Measurements from ENCODE around the gene JAKMIP1.

Gene JAKMIP1

DNA sequence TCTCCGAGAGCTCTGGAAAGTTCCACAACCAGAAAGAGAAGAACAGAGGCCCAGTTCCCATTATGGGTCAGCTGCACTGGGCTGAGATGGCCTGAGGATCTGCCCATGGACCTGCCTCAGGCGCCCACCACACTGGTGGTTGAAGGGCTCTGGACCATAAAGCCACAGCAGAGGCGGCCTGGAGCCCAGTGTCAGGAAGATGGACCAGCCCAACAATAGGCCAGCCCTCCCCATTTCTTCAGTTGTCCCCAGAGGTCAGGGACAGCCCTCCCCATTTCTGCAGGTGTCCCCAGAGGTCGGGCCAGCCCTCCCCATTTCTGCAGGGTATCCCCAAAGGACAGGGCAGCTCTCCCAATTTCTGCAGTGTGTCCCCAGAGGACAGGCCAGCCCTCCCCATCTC lies 144.9 kb downstream of the JAKMIP1 start:
- DNase-seq = no peak

DNA sequence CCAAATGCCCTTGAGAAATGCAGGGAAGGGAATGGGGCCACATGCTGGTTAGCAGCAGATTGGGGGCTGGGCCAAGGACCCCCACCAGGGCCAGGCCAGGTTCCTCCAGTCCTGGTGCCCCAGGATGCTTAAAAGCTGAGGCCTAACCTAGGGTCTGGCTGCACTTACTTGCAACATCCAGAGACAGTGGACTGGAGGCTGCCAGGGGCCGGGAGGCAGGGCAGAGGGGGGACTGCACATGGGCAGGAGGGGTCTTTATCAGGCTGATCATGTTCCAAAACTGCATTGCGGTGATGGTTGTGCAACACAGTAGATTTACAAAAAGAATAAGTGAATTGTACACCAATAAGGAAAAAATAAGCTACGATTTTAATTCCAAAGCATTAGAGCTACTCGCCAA lies 145.3 kb downstream of the JAKMIP1 start:
- no peak for DNase-seq

DNA sequence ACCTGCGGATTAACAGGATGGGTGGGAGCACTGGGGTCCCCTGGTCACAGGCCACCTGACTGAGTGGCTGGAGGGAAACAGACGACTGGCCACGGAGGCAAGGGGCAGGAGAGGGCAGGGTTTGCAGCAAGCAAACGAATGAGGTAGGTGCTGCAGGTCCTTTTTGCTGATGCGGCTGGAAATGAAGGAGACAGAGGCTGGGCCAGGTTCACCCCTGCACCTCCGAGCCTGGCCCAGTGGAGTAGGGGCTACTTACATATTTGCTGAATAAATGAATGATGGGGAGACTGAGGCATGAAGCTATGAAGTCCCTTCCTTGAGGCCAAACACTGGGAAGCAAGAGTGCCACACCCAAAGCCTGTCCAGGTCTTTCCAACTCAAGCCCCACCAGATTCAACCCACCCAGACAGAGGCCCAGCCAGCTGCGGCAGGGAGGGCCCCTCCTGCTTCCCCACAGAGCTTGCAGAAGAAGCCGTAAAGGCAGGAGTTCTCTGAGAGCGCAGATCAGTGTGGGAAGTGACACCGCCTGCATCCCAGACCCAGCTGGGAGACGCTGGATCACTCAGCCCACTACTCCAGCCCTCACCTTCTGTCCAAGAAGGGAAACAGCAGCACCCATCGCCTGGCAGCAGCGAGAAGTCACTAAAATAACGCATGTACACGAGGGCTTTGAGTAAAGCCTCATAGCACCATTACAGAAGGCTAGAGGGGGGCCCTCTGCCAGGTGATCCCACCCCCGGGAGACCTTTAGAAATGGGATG lies 146.0 kb downstream of the JAKMIP1 start:
- DNase-seq = no peak

DNA sequence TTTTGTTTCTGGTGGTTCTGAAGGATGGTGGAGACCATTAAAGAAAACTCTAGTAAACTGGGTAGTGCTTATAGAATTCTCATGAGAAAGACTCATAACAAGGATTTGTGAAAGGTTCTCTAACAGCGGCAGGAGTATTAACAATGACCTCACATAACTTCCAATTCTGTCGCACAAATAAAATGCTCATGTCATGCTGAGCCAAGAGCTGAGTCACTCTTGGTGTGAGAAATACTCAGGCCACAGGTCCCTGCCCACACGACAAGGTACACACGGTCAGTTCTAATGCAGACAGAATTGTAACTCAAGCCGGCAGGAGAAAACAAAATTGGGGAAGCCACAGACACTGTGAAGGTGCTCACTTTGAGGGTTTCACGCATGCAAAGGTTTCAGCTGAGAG lies 147.7 kb downstream of the JAKMIP1 start:
- no peak for DNase-seq

DNA sequence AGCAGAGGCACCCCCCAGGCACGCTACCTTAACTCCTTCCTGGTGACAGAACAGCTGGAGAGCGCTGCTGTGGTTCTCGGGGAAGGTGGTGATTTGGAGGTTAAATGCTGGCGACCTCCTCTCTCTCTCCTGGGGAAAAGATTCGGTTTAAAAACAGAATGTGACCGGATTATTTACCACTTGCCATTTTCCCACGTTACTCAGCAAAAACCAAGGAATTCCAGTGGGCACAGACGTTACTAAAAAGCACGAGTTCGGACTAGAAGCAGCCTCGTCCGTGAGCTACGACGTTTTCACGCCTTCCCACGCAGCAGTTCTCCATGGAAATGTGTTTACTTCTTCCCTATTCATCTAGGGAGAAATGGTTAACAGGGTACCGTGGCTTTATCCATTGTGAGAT lies 149.8 kb downstream of the JAKMIP1 start:
- no peak for DNase-seq

DNA sequence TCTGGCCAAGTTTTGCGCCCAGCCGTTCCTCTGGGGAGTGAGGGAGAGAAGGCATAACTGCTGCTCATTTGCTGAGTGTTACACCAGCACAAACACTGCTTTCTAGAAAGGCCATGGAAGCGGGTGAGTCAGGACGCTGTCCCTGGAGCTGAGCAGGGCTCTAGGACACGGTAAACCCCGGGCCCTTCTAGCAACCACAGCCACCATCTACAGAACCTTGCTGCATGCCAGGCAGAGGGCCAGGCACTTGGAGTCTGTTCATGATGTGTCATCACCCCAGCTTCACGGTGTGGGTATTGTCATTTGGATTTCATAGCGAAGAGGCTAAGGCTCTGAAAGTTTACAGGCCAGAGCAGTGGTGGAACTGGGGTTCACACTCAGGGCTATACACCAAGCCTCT lies 150.4 kb downstream of the JAKMIP1 start:
- no peak for DNase-seq

DNA sequence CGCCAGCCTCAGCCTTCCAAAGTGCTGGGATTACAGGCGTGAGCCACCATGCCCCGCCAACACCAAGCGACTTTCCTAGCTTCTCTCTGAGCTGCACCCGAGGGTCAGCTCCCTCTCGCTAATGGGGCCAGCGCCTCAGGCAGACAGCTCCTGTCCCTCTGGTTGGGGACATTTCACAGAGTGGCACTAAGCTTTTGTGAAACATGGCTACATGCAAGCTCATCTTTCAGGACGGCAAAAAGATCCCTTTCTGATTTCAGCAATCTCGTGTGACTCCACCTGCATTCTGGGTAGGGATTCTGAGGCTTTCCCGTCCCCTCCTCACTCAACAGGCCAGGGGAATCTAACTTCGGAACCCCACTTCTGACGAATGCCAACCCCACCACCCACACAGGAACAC lies 151.1 kb downstream of the JAKMIP1 start:
- DNase-seq = no peak

DNA sequence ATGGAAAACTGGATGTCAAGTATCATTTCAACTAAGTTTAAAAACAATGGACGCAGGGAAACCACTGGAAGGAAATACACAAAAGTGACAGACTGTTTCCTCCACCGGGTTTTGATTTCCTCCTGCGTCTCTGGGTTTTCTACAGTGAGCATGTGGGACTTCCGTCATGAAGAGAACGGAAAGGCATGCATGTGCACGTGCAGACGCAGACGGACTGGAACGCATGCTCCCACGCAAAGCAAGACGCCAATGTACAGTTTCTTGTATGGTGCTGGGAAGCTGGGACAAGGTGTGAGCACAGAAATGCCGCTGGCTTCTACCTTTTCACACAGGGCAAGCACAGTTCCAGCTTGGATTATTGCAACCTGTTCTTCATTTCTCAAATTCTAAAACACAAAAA lies 151.8 kb downstream of the JAKMIP1 start:
- DNase-seq = no peak

DNA sequence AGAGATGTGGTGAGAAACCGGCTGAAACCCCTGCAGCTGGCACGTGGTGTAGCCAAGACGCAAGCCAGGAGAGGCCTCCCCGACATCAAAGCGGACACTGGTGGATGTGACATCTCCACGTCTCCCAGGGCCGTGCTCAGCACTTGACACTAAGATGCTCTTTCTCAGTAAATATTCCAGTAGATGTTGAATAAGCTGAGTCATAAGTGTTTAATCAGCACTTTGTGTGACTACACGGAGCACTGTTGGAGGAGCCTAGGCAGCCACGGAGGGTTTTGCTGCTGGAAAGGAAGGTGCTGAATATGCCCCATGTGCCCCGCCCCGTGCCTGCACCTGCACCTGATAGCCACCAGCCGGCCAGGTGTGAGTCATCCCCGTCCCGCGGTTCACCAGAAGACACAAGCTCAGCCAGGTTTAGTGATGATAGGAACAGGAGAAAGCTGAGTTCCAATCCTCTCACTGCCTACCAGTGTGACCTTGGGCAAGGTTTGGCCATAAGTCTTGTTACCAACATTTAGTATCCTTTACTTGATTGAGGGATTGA lies 153.1 kb downstream of the JAKMIP1 start:
- DNase-seq = no peak

DNA sequence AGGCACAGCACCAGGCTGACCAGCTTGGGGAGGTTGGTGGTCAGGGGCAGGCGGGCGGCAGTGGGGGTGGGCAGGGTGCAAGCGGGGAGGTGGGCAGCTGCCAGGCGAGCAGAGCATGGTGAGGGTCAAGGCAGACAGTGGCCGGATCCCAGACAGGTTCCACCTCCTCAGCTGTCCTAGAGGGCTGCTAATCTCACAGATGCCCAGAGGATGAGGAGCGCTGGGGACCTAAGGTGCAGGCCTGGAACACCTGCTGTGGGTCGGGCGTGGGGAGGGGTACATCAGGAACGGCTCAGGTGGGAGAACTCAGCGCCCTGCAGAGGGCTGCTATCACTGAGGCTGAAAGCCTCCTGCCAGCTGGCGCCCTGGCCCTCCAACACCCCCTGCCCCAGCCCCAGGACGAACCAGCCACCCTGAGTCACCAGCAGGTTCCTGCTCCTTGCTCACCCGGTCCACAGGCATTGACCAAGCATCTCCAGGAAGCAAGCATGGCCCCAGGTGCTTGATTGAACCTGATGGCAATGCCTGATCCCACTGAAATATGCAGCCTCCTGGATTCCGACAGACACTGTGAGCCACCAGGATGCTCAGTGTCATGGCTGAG lies 153.7 kb downstream of the JAKMIP1 start:
- no peak for DNase-seq

DNA sequence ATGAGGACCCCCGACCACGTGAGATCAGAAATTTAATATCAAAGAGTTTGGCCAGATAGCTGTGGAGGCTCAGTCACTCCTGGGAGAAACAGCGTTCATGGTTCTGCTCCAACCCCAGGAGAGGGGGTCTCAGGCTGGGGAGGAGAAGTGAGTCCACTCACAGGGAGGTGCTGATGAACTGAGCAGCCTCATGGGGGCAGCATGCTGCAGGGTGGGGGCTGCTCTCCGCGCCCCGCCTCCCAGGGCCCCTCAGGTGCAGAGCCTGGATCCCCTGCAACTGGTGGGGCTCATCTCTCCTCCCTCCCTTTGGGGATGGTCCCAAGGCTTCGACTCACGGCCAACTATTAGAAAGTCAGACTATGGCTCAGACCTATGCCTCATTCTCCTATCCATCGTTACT lies 155.5 kb downstream of the JAKMIP1 start:
- DNase-seq = no peak

DNA sequence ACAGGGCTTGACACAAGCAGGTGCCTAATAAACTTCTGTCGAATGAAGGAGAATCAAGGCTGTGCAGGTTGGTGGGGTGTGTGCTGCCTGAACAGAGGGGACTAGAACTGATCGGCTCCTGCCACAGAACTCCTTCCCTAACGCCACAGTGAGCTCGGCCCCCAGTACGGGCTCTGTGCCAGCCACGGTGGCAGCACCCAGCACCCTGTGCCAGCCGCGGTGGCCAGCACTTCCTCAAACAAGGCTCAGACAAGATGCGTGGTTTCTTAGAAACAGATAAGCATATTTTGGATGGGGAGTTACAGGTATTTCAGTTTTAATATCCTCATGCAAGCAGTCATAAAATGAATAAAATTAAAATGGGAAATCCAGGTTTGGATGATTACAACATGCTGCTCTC lies 156.1 kb downstream of the JAKMIP1 start:
- DNase-seq = no peak

DNA sequence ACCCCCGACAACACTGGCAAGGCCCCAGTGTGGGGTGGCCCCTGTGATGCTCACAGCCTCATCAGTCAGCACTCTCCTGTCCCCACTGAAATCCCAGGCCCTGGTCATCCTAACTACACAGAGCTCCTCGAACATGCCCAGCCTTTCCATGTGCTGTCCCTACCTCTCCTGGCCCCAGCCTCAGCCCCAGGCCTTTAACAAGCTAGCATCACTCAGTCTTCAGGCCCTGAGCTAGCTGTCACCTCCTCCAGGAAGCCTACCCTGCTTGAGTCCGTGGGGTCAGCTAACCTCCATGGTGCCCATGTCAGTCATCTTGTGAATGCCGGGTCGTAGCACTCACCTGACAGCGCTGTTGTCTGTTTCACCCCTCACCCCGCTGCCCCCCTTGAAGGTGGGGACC lies 156.5 kb downstream of the JAKMIP1 start:
- DNase-seq = no peak

DNA sequence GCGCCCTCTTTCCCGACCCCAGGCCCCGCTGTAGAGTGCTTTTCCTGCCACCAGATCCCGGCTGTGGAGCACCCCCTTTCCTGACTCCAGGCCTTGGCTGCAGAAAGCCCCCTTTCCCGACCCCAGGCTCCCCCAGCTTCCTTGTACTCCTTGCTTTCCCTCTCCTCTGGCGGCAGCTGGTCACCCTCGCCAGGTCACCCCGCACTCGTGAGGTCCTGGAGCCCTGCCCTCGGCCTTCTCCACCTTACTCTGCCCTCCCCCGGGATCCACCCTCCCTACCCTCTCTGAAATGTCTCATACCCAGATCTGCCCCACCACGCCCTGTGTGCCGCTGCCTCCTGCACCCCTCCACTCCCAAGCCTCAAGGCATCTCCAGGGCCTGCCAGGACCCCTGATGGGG lies 157.2 kb downstream of the JAKMIP1 start:
- DNase-seq = no peak

DNA sequence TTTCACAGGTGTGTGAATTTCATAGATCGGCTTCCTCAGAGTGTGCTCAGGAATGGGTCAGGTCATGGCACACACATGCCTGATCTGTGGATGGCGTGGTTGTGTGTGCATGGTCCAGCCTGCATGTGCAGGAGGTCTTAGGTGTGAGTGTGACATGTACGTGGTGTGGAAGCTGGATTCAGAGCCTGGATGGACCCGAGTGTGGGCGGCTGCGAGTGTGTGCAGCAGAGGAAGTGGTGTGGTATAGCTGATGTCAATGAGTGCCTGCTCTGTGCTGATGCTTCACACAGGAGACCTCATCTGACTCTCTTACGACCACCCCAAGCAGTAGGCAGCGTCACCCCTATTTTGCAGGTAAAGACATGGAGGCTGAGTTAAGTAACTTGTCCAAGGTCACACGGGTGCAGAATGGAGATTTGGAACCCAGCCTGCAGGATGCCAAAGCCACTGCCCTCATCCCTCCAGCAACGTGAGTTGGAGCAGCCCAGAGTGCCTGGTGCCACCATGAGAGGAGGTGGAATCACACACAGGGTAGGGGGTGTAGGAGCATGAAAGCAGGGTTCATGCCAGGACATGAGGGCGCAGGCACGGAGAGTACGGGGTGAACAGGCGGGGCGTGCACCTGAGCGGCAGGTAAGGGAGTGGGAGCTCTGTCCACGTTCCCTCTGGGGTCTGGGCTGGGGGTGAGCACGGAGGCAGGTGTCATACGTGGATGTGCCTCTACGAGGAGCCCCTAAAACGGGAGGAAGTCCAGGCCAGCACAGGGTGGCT lies 157.9 kb downstream of the JAKMIP1 start:
- DNase-seq = no peak

DNA sequence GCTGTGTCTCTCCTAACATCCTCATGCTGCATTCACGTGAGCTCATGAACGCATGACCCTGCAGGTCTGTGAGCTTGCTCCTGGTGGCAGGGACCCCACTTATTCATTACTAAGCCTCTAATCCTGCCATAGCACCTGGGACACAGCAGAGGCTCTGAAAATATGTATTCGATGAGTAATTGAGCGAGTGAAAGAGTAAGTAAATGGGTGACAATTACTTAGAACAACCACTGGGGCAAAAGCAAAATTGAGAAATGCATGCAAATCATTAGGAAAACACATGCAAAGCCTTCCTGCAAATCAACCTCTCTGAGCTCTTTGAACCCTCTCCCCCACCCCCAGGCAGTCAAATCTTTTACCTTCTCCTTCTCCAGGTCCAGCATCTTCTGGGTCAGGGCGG lies 158.5 kb downstream of the JAKMIP1 start:
- DNase-seq = no peak

DNA sequence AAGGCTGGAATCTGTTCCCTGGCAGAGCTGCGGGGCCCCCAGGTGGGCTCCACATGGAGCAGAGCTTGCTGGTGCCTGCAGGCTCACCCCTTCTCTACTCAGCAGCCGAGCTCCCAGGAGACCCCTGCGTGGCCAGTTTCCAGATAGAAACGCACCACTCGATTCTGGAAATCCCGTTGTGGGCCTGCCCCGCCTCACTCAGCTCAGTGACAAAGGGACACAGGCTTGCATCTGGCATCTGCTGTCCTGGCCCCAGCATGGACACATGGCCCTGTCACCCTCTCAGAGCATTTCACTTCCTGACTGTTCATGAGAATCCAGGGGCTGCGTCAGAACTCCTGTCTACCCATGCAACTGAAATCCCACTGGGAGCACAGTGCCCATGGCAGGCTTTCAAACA lies 161.6 kb downstream of the JAKMIP1 start:
- DNase-seq = no peak

DNA sequence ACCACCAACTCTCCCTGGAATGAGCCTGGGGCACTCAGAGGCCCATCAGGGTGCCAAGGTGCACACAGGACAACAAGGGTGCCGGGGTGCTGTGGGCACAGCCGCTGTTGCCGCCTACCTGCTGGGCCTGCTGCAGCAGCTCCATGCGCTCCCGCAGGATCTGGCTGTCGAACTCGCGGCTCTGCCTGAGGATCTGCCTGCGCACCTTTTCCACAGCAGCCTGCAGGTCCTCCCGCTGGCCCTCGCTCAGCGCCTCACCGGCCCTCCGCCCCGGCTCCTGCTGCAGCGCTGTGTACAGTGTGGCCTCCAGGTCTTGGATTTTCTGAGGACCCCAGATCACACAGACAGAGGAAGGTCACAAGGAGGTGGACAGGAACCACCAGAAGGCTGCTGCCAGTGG lies 164.6 kb downstream of the JAKMIP1 start:
- DNase-seq = no peak

DNA sequence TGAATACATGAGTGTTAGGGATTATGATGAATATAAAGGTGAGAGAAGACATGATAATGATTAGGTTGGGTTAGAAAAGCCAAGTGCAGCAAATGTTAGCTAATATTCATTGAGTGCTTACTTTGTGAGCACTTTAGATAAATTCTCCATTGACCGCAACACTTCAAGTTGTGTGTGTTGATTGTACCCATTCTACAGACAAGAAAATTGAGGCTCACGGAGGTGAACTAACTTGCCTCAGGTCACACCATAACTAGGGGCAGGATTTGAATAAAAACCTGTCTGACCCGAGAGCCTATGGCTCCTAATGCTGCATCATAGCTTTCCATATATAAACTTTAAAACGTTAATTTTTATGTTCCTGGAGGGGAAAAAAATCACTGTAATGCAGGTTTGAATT lies 167.0 kb downstream of the JAKMIP1 start:
- DNase-seq = no peak

DNA sequence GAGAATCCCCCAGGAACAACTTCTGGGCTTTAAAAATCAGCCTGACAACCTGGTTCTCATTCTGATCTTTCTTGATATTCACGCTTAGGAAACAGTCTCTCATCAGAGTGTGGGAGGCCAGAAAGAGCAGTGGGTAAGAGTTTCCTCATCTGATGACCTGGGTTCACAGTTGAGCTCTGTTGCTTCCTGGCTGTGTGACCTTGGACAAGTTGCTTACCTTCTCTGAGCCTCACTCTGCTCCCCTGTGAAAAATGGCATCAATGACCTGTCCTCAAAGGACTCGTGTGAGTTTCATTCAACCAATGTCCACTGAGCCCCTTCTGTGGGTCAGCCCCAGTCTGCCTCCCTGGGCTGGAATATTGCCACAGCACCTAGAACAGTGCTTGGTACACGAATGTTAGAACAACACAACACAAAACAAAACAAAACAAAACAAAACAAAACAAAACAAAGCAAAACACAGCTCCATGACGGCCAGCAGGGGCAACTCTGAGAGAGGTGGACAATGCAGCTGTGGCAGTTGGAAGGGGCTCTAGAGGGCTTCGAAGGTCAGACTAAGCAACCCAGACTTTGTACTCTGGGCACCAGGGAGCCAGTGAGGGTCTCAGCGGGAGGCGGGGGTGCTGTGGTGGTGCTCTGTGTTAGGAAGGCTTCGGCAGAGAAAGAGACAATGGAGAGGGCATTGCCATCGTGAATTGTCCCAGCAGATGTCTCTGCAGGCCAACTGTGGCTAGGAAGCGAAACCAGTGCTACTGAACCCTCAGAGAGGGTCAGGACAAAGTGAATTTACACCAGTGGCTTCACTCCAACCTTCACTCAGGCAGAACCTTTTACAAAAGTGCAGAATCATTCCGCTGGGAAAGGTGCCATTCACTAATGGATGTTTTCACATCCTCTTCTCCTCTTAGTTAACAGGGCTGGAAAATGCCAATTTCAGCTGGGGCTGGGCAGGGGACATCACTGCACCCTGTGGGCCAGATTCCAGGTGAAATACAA lies 167.8 kb downstream of the JAKMIP1 start:
- no peak for DNase-seq

DNA sequence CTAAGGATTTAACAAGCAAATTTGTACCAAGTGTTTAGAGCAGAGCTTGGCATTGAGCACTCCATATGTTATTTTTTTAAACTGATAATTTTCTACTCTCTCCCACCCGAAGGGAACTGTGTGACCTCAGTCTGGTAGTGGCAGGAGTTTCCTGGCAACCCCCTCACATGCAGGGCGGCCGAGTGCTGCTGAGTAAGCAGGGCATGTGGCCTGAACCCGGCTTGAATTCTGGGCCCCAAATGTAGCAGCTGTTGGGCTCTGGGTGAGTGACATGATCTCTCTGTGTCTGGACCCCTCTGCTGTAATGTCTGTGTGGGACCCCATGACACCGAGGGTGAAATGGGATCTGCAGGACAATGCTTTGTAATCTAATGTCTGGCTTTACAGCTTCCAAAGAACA lies 168.5 kb downstream of the JAKMIP1 start:
- DNase-seq = no peak

DNA sequence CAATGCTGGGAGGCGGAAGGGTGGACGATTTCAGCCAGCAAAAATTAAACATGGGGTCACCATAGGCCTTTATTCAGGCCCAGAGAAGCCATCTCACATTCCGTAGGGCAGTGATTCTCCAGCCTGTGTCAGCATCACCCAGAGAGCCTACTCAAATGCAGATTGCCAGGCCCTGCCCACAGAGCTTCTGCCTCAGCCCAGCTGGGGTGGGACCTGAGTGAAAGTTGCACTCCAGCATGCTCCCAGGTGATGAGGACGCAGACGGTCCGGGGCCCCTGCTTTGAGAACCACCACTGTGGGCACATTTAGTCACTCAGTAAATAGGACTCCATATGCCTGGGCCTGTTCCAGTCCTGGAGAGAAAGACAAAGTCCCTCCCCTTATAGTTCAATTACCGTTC lies 169.7 kb downstream of the JAKMIP1 start:
- DNase-seq = no peak

DNA sequence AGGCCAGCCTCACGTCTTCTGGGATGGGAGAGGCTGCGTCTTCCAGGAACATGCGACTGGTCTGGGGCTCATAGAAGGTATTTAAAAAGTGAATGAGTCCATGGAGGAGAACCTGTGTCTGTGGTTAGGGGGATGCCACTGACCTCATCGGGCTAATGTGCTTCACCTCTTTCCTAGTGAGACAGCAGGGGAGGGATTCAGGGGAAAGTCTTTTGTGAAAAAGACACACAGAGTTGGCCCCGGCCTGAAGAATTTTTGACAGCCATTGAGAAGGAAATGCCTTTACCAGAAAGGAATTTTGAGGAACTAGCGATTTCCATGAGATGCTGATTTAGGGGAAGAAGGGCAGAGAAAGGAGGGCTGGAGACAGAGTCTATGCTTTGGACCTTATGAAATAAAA lies 171.1 kb downstream of the JAKMIP1 start:
- no peak for DNase-seq
